ENCODE data around the gene MUC20.
"Not testable (repeated sequence)": the region's sequence is repeated elsewhere in the genome, so short reads cannot be mapped to it uniquely, and the experiment has no call there.

MUC20 gene

DNA sequence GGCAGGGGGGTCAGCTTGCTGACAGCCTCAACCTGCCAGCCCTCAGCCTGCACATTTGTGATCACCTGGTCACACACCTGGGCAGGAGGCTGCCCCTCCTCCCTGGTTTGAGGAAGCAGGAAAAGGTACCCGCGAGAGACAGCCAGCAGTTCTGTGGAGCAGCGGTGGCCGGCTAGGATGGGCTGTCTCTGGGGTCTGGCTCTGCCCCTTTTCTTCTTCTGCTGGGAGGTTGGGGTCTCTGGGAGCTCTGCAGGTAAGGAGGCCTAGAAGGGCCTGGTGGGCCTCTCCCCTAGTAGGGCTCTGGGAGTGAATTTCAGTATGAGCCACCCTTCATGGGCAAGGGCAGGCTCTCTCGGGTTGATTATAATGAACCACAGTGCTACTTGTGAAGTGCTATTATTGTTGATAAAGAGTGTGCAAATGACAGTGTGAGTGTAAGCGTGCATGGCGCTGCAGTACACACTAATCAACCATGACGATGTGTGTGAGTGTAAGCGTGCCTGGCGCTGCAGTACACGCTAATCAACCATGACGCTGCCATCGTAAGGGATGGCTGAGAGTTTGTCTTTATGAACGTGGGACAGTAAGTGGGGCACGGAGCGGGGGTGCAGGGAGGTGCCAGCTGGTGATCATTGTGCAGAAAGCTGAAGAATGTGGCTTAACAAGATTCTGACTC is at the start of gene MUC20:
Gene MUC20 (plus strand): TSS at position 148 of the 676 bp plus-strand sequence. CDS start 30 bp downstream, at position 178.
- DNase-seq (ENCODE audit: low spot score); FAIRE-seq: not testable (repeated sequence)

DNA sequence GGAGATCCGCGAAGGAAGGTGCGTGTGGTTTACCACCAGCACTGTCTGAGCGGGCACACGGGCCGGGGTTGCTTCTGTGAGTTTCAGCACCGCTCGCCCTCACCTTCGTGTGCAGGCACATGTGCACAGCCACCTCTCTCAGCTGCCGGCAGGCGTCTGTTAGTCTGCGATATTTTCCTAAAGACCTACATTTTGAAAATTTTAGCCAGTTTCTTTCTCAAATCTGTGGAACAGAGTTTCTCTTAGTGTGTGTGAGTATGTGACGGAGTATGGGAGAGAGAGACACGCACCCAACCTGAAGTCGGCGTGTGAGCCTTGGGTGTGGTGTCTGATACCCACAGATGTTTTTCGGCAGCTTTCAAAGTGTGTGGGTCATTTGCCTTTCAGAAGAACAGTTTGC is 49.5 kb upstream of the MUC20 start:
- not testable (repeated sequence) for DNase-seq (ENCODE audit: low spot score)
- peak; percentile 9 for FAIRE-seq

DNA sequence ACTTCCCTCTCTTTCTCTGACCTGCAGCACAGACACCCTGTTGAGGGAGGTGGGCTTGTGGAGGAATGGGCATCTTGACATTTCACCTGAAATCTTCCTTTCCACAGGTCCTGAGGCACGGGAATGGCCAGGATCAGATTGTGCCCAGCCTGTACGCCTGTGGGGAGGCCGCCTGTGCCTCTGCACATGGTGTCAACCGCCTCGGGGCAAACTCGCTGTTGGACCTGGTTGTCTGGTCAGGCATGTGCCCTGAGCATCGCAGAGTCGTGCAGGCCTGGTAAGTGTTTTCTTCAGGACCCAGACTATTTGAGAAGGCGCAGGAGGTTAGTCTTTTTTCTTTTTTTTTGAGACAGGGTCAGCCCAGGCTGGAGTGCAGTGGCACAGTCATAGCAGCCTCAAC is 47.1 kb upstream of the MUC20 start:
- DNase-seq (ENCODE audit: low spot score) = not testable (repeated sequence)
- peak; percentile 94 for FAIRE-seq

GRCh38 chr3:195678391-195679015 is 42.3 kb upstream of the MUC20 start:
- not testable (repeated sequence) for FAIRE-seq; DNase-seq (ENCODE audit: low spot score)

GRCh38 chr3:195680690-195681089 is 40.1 kb upstream of the MUC20 start:
- FAIRE-seq = not testable (repeated sequence)

DNA sequence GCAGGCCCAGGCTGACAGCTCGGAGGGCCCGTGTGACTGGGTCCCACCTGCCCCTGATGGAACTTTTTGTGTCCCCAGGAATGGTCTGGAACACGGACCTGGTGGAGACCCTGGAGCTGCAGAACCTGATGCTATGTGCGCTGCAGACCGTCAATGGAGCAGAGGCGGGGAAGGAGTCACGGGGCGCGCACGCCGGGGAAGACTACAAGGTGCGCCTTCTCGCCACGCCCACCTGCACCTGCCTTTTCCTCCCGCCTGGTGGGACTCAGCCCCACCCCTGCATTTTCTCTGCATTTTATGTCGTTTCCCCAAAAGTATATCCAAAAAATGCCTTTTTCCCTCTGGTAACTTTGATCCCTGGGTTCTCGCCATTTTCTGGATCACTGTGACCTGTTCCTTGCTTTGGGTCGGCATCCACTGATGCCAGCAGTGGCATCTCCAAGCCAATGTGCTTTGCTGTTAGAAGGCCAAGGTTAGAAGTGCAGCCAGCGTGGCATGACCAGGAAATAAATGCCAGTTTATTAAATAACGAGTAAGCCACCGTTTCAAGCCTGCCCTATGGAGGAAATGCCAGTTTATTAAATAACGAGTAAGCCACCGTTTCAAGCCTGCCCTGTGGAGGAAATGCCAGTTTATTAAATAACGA is 39.2 kb upstream of the MUC20 start:
- not testable (repeated sequence) for DNase-seq (ENCODE audit: low spot score); FAIRE-seq

More at GRCh38 chr3:195680690-195681089, 40.1 kb upstream of the MUC20 start:
- not testable (repeated sequence) for DNase-seq (ENCODE audit: low spot score)

DNA sequence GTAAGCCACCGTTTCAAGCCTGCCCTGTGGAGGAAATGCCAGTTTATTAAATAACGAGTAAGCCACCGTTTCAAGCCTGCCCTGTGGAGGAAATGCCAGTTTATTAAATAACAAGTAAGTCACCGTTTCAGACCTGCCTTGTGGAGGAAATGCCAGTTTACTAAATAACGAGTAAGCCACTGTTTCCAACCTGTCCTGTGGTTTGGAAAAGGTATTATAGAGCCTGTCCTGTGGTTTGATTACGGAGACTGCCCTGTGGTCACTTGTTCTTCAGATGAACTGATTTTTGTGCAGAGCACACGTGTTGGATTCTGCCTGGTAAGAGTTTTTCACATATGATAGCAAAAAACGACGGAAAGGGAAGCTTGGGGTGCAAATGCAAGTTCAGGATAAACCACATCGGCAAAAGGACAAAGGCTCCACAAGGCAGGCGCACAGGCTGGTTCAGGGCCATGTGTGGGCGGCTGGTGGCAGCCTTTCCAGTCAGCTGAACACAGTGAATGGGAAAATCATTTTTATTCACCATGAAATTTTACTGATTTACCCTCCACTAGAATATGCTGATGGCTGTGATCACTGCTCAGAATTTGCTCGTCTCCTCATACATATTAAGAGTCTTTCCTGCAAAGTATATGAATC is 38.6 kb upstream of the MUC20 start:
- DNase-seq (ENCODE audit: low spot score); FAIRE-seq: not testable (repeated sequence)

GRCh38 chr3:195683722-195684526 is 36.9 kb upstream of the MUC20 start:
- DNase-seq (ENCODE audit: low spot score); FAIRE-seq: not testable (repeated sequence)

GRCh38 chr3:195684527-195685257 is 36.1 kb upstream of the MUC20 start:
- not testable (repeated sequence) for FAIRE-seq; DNase-seq (ENCODE audit: low spot score)

DNA sequence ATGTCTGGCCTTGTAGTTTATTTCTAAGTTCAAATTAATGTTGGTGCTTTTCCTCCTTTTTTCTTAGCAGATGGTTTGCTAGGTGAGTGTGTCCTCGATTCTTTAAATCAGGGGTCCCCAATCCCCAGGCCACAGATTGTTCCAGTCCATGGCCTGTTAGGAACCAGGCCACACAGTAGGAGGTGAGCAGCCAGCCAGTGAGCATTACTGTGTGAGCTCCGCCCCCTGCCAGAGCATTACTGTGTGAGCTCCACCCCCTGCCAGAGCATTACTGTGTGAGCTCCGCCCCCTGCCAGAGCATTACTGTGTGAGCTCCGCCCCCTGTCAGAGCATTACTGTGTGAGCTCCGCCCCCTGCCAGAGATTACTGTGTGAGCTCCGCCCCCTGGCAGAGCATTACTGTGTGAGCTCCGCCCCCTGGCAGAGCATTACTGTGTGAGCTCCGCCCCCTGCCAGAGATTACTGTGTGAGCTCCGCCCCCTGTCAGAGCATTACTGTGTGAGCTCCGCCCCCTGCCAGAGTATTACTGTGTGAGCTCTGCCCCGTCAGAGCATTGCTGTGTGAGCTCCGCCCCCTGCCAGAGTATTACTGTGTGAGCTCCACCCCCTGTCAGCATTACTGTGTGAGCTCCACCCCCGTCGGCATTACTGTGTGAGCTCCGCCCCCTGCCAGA is 34.1 kb upstream of the MUC20 start:
- DNase-seq (ENCODE audit: low spot score); FAIRE-seq: not testable (repeated sequence)

DNA sequence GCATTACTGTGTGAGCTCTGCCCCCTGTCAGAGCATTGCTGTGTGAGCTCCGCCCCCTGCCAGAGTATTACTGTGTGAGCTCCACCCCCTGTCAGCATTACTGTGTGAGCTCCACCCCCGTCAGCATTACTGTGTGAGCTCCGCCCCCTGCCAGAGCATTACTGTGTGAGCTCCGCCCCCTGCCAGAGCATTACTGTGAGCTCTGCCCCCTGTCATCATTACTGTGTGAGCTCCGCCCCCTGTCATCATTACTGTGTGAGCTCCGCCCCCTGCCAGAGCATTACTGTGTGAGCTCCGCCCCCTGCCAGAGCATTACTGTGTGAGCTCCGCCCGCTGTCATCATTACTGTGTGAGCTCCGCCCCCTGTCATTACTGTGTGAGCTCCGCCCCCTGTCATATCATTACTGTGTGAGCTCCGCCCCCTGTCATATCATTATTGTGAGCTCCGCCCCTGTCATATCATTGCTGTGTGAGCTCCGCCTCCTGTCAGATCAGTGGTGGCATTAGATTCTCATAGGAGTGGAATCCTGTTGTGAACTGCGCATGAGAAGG is 33.5 kb upstream of the MUC20 start:
- not testable (repeated sequence) for FAIRE-seq

GRCh38 chr3:195688471-195689183 is 32.2 kb upstream of the MUC20 start:
- FAIRE-seq; DNase-seq (ENCODE audit: low spot score): not testable (repeated sequence)

More for the DNA sequence above, 33.5 kb upstream of the MUC20 start:
- DNase-seq (ENCODE audit: low spot score) = peak; percentile 13

GRCh38 chr3:195689184-195690070 is 31.4 kb upstream of the MUC20 start:
- not testable (repeated sequence) for DNase-seq (ENCODE audit: low spot score); FAIRE-seq

GRCh38 chr3:195690951-195691350 is 29.8 kb upstream of the MUC20 start:
- DNase-seq (ENCODE audit: low spot score) (no peak), FAIRE-seq (no peak)

GRCh38 chr3:195691596-195692353 is 29.0 kb upstream of the MUC20 start:
- not testable (repeated sequence) for DNase-seq (ENCODE audit: low spot score); FAIRE-seq

- no peak for FAIRE-seq
- no peak for DNase-seq (ENCODE audit: low spot score)
Measured at GRCh38 chr3:195692354-195692685, 28.5 kb upstream of the MUC20 start.
